Mucosa of descending colon (tissue), 3 donors: Measurements from ENCODE around the gene ACAN. TPM values are rescaled to one million over a fixed set of nuclear protein-coding genes. Genes with fewer than 3 reads are reported as not detected.

Experiments used
- ATAC-seq: fragments of 200-7000 bp; cut with Tn5 transposase; one replicate; pipeline ENCODE4 v1.9.1; 2020; ENCODE audit warnings: mild to moderate bottlenecking, moderate library complexity
- DNase-seq, 3 donors: peaks; one replicate each; pipeline ENCODE4 v3.0.0-alpha.2; 2020
- H3K36me3 ChIP-seq: fragments of 200-600 bp; one replicate; pipeline ENCODE4 v1.8.0; 2021; ENCODE audit warnings: low read depth, mild to moderate bottlenecking
- H3K4me1 ChIP-seq: fragments of 200-600 bp; one replicate; pipeline ENCODE4 v1.8.0; 2021; ENCODE audit warnings: low read depth, mild to moderate bottlenecking
- H3K4me3 ChIP-seq: fragments of 200-600 bp; one replicate; pipeline ENCODE4 v1.8.0; 2021; ENCODE audit warnings: mild to moderate bottlenecking
- H3K9me3 ChIP-seq: fragments of 200-600 bp; one replicate; pipeline ENCODE4 v1.8.0; 2021; ENCODE audit warnings: mild to moderate bottlenecking
- CTCF ChIP-seq: fragments of 200-600 bp; IDR thresholded peaks from one replicate; pipeline ENCODE4 v1.8.0; 2022; ENCODE audit warnings: antibody characterized with exemption, mild to moderate bottlenecking
- intact Hi-C, 2 donors: fragments of 100-400 bp; cut with DNase I in 1 of 2; cut with micrococcal nuclease in 1 of 2; formaldehyde crosslinking; loops; one replicate each; pipeline versions ENCODE4 v1.11.0 to v1.11.1; 2022; cut with DNase I, micrococcal nuclease
- total RNA-seq, 3 donors: library from RNA; stranded (reverse); fragmentation: NEBNext Ultra II Directional in 2 of 3; extraction: Animal tissue kit (Norgen Biotek cat#: 25700) in 2 of 3; gene quantifications; one replicate each; pipeline versions ENCODE4 v1.2.1 to v1.2.4, GENCODE V29; 2021 to 2023
- donor health status: DM: no; HTN: no; CAD: no; lungs with moderate emphysema.
- donor health status: DM: no; HTN: no; CAD: no.
- donor health status: DM: no; HTN: yes; CAD: no.

ACAN gene
- total RNA-seq, 3 donors from 2014 or later = 0.09 to 1.3 (median 0.23) TPM

DNA sequence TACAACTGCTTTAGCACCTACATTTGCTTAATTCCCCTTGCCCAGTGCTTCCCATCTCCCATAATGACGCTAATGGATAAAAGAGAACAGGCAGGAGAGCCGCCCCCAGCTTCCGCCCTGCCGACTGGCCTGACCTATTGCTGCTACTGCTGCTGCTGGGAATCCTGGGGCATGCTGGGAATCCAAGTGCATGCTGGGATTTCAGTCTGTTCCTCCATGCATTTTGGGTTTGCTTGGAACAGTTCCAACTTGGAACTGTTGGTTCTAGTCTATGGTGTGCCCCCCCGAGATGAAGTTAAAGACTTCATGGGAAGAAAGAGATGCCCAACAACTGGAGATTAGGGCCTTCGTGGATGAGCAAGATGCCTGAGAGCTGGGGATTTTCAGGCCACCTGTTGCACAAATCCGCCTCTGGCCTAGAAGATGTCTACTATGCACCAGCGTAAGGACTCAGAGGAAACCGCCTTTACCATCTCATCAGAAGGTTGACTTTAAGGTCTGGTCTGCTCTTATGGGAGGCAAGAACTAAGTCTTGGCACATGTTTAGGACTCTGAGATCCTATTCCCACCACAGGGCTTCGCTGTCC lies 63.2 kb downstream of the ACAN start:
- Histone ChIP-seq H3K4me1 (no peaks in the 10 kb centered on the region), H3K9me3 (no peaks in the 10 kb centered on the region), H3K36me3 (no peaks in the 10 kb centered on the region), H3K4me3 (no peak overlapping the region)
- DNase-seq (no peak), ATAC-seq (no peak)
- intact Hi-C loops = no loop called here
- no peak for TF ChIP-seq CTCF

DNA sequence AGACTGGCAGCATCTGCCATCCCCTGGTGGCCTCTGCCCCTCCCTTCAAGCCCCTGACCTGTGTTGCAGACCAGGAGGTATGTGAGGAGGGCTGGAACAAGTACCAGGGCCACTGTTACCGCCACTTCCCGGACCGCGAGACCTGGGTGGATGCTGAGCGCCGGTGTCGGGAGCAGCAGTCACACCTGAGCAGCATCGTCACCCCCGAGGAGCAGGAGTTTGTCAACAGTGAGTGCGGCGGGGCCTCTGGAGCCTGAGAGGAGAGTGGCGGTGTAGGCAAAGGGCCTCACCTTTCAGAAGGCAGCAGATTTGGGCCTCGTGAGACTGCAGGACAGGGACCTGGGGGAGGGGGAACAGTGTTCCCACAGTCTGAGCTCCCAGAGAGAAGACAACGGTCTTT lies 68.1 kb downstream of the ACAN start:
- Histone ChIP-seq H3K4me1 (no peaks in the 10 kb centered on the region), H3K36me3 (no peaks in the 10 kb centered on the region), H3K4me3 (no peak overlapping the region), H3K9me3 (no peaks in the 10 kb centered on the region)
- intact Hi-C loops = no loop called here
- ATAC-seq (no peak), DNase-seq (no peak)
- TF ChIP-seq CTCF = no peak

DNA sequence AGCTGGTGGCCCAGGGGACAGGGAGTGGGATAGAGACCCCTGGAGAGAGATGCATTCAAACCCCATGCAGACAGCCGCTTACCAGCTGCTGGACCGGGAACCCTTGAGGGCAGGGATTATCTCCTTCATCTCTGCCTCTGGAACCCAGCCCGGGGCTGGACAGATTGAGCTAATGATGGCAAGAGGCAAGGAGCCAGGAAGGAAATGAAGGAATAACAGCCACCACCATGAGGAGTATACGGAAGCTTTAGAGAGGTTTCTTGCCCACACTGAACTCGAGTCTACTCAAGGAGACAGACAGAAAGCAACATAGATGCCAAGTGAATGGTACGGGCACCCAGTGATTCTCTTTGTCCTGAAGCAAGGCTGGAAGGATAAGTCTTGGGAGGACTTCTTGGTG lies 68.9 kb downstream of the ACAN start:
- H3K4me1 ChIP-seq = no peaks in the 10 kb centered on the region
- ATAC-seq = no peak
- TF ChIP-seq CTCF = no peak

GRCh38 chr15:88872706-88873105 lies 69.5 kb downstream of the ACAN start:
- ATAC-seq (no peak), DNase-seq (no peak)
- Histone ChIP-seq H3K4me1 (no peaks in the 10 kb centered on the region), H3K36me3 (no peaks in the 10 kb centered on the region), H3K9me3 (no peaks in the 10 kb centered on the region), H3K4me3 (no peak overlapping the region)
- no peak for TF ChIP-seq CTCF
- intact Hi-C loops = no loop called here

More for the DNA sequence above, 68.9 kb downstream of the ACAN start:
- Histone ChIP-seq H3K9me3 (no peaks in the 10 kb centered on the region), H3K36me3 (no peaks in the 10 kb centered on the region), H3K4me3 (no peak overlapping the region)
- DNase-seq = no peak
- intact Hi-C loops = no loop called here

GRCh38 chr15:88873786-88874185 lies 70.5 kb downstream of the ACAN start:
- H3K4me3 ChIP-seq = no peak overlapping the region
- TF ChIP-seq CTCF = no peak
- DNase-seq (no peak), ATAC-seq (no peak)
- no peaks in the 10 kb centered on the region for H3K36me3 ChIP-seq
- no peaks in the 10 kb centered on the region for H3K4me1 ChIP-seq
- intact Hi-C loops = no loop called here
- no peaks in the 10 kb centered on the region for H3K9me3 ChIP-seq

- Histone ChIP-seq H3K4me1 (no peaks in the 10 kb centered on the region), H3K4me3 (no peak overlapping the region), H3K36me3 (no peaks in the 10 kb centered on the region), H3K9me3 (no peaks in the 10 kb centered on the region)
- intact Hi-C loops = no loop called here
- DNase-seq (no peak), ATAC-seq (no peak)
- no peak for TF ChIP-seq CTCF
Observed at GRCh38 chr15:88874275-88874674, 71.0 kb downstream of the ACAN start.
